Endothelial cell of umbilical vein (primary cell): Measurements from ENCODE around the gene SEMA3E. TPM values are rescaled to one million over a fixed set of nuclear protein-coding genes. Genes with fewer than 3 reads are reported as not detected.

ENCODE experiments used
- BruUV-seq: library from RNA; stranded (reverse); fragments of 400-500 nt; replicated peaks from 2 replicates; lab custom pipeline; 2021; lab: Mats Ljungman, UMichigan
- CTCF ChIA-PET: fragments of 300-600, 350-600 bp; sonication (Branson Sonifier 250); formaldehyde crosslinking; loops from one replicate; lab custom pipeline; 2021; ENCODE audit warnings: antibody characterized with exemption, inconsistent platforms; lab: Charles Lee
- POLR2A ChIA-PET: fragments of 300-600, 350-600 bp; sonication (Branson Sonifier 250); formaldehyde crosslinking; loops from one replicate; lab custom pipeline; 2021; ENCODE audit warnings: antibody characterized with exemption, inconsistent platforms; lab: Charles Lee
- DNase-seq: peaks from one replicate; pipeline ENCODE4 v3.0.0-alpha.2; 2011; ENCODE audit warnings: low read depth, low spot score
- FAIRE-seq: peaks from 2 replicates; lab custom pipeline; 2011; peaks lifted over from hg19 to GRCh38; lab: Jason Lieb, UNC
- H2AFZ ChIP-seq: 2 replicates; pipeline ENCODE4 v1.6.0; 2012; ENCODE audit warnings: low read depth, low read length, control low read depth, inconsistent platforms
- H3K27ac ChIP-seq: 2 replicates; pipeline ENCODE4 v1.5.1; 2011; ENCODE audit warnings: low read depth, mild to moderate bottlenecking, control low read depth, low read length, moderate library complexity; ENCODE audit not compliant: insufficient read depth
- H3K27me3 ChIP-seq, 2 experiments: 2 replicates each; pipeline versions ENCODE4 v1.6.0 to v1.6.1; 2011; ENCODE audit warnings: low read length in 2 of 2, mixed read lengths in 1 of 2; ENCODE audit not compliant: control insufficient read depth in 2 of 2, insufficient read depth in 2 of 2
- H3K36me3 ChIP-seq, 2 experiments: 2 replicates in 1 of 2; 3 replicates in 1 of 2; pipeline ENCODE4 v1.5.1; 2011; ENCODE audit warnings: low read length in 2 of 2, mild to moderate bottlenecking in 1 of 2, moderate library complexity in 1 of 2; ENCODE audit not compliant: control insufficient read depth in 2 of 2, insufficient read depth in 2 of 2; ENCODE audit errors: extremely low read depth in 1 of 2
- H3K4me1 ChIP-seq: 3 replicates; pipeline ENCODE4 v1.5.1; 2011; ENCODE audit warnings: mild to moderate bottlenecking, low read length; ENCODE audit not compliant: control insufficient read depth, insufficient read depth; ENCODE audit errors: extremely low read depth
- H3K4me2 ChIP-seq: 2 replicates; pipeline ENCODE4 v1.6.1; 2011; ENCODE audit warnings: low read length, control low read depth, mixed read lengths; ENCODE audit not compliant: insufficient read depth
- H3K4me3 ChIP-seq, 3 experiments: fragments of 200-600 bp in 1 of 3; sonication (generic), shearing (Covaris generic) in 1 of 3; replicated peaks in 1 of 3; 2 replicates each; pipeline ENCODE4 v1.5.1; 2011 to 2016; ENCODE audit warnings: control low read depth in 3 of 3, low read length in 3 of 3, mild to moderate bottlenecking in 2 of 3, inconsistent platforms in 1 of 3, low read depth in 1 of 3, moderate library complexity in 1 of 3; ENCODE audit not compliant: insufficient read depth in 1 of 3
- H3K79me2 ChIP-seq: 2 replicates; pipeline ENCODE4 v1.6.0; 2012; ENCODE audit warnings: low read length, inconsistent platforms; ENCODE audit not compliant: control insufficient read depth, insufficient read depth
- H3K9ac ChIP-seq: replicated peaks from 2 replicates; pipeline ENCODE3; 2011; ENCODE audit warnings: low read length, control low read depth; ENCODE audit not compliant: insufficient read depth; ENCODE audit errors: extremely low read depth
- H3K9me1 ChIP-seq: replicated peaks from 3 replicates; pipeline ENCODE4 v1.6.0; 2011; ENCODE audit warnings: mild to moderate bottlenecking, low read length; ENCODE audit not compliant: control insufficient read depth, insufficient read depth; ENCODE audit errors: extremely low read depth
- H3K9me3 ChIP-seq: replicated peaks from 2 replicates; pipeline ENCODE4 v1.5.1; 2012; ENCODE audit warnings: low read length, inconsistent platforms; ENCODE audit not compliant: control insufficient read depth, insufficient read depth
- H4K20me1 ChIP-seq: replicated peaks from 2 replicates; pipeline ENCODE3; 2011; ENCODE audit warnings: mild to moderate bottlenecking, low read length; ENCODE audit not compliant: control insufficient read depth, insufficient read depth; ENCODE audit errors: extremely low read depth
- CTCF ChIP-seq, 2 donors: IDR thresholded peaks; 1 replicate in 1 of 2; 2 replicates in 1 of 2; pipeline ENCODE4 v1.5.1; 2011; ENCODE audit warnings: low read length in 2 of 2, mild to moderate bottlenecking in 2 of 2, moderate library complexity in 2 of 2, control low read depth in 1 of 2, inconsistent platforms in 1 of 2, low read depth in 1 of 2; ENCODE audit not compliant: insufficient read depth in 1 of 2; ENCODE audit errors: extremely low read depth in 1 of 2
- EZH2 ChIP-seq: IDR thresholded peaks from 2 replicates; pipeline ENCODE4 v1.6.1; 2012; ENCODE audit warnings: borderline replicate concordance, low read depth, mild to moderate bottlenecking, moderate library complexity, low read length, inconsistent platforms; ENCODE audit not compliant: severe bottlenecking
- FOS ChIP-seq: IDR thresholded peaks from 2 replicates; pipeline ENCODE4 v1.6.1; 2011; ENCODE audit warnings: mild to moderate bottlenecking, low read length, moderate library complexity, borderline replicate concordance; ENCODE audit not compliant: insufficient read depth
- GATA2 ChIP-seq: IDR thresholded peaks from 2 replicates; pipeline ENCODE4 v1.7.0; 2011; ENCODE audit warnings: low read depth, mild to moderate bottlenecking, moderate library complexity, mixed read lengths, low read length; ENCODE audit not compliant: insufficient read length, insufficient read depth
- JUN ChIP-seq: IDR thresholded peaks from 2 replicates; pipeline ENCODE4 v1.6.1; 2011; ENCODE audit warnings: borderline replicate concordance, low read depth; ENCODE audit not compliant: insufficient read length, insufficient read depth
- MAX ChIP-seq: IDR thresholded peaks from 2 replicates; pipeline ENCODE4 v1.6.1; 2011; ENCODE audit not compliant: insufficient read depth, insufficient read length
- MYC ChIP-seq: IDR thresholded peaks from one replicate; pipeline ENCODE4 v1.6.1; 2011; ENCODE audit warnings: mild to moderate bottlenecking, low read depth, low read length
- POLR2A ChIP-seq: IDR thresholded peaks from 2 replicates; pipeline ENCODE4 v1.6.1; 2012; ENCODE audit warnings: low read depth, mild to moderate bottlenecking, control low read depth, low read length
- POLR2AphosphoS5 ChIP-seq: IDR thresholded peaks from 2 replicates; pipeline ENCODE4 v1.6.1; 2012; ENCODE audit warnings: low read depth, mild to moderate bottlenecking, control low read depth, low read length, moderate library complexity; ENCODE audit not compliant: insufficient read depth
- dilution Hi-C: fragments of 300-500 bp; cut with MboI; formaldehyde crosslinking; loops from one replicate; pipeline ENCODE4 v1.15.0; 2019; ENCODE audit warnings: low sequenced_read_pairs; ENCODE audit not compliant: extremely low pct_ligation_motif_present
- intact Hi-C: fragments of 100-400 bp; cut with micrococcal nuclease; formaldehyde crosslinking; loops from one replicate; pipeline ENCODE4 v1.10.0; 2022
- polyA plus RNA-seq, 4 experiments: library from polyadenylated mRNA; depleted of rRNA in 3 of 4; stranded (reverse) in 3 of 4; unstranded in 1 of 4; fragments of >200 nt; gene quantifications; 2 replicates each; pipeline versions ENCODE4 v1.2.1 to v1.2.3, GENCODE V29; 2011 to 2012; ENCODE audit warnings: missing spikeins in 1 of 4
- total RNA-seq: library from RNA; stranded (reverse); gene quantifications from 2 replicates; pipeline ENCODE4 v1.2.3, GENCODE V29; 2021

Gene SEMA3E
- total and polyA plus RNA-seq, 2 donors (not counting 3 experiments of a cell fraction or from before 2014, with no cell fraction given): not detected

DNA sequence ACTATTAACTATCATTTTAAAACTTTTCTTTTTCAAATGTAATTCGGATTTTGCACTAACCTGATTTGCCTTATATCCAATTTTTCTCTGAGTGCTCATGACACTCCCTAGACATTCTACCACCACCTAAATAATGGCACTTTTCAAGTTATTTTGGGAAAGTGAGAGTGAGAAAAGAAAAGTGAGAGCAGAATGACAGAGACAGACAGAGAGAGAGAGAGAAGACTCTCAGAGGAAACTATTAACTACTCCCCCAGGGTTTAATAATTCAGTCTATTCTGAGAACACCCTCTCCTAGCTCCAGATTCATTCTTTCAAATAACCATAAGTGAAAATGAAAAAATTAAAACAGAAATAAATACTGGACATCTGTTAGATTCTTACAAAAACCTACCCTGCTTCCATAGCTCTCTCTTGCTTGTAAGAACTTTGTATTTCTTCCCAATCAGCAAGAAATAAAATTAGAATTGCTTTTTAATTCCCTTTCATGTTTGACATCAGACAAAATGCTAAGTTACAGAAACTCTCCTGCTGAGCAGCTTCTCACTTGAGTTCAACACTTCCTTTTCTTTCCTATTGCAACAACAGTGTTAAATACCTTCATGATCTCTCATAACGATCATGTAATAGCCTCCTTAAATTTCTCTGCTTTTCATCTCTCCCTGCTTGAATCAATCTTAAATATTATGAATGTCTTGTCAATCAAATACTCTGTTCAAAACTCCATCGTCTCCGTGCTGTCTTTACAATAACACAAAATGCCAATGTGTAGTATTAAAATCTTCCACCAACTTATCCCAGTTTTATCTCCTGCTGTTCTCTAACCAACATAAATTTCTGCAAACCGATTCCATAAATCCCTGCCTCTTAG, 191.7 kb downstream of the SEMA3E start:
- Histone ChIP-seq H2AFZ (no peak overlapping the region), H3K4me1 (no peaks in the 10 kb centered on the region), H3K9me1 (no peaks in the 10 kb centered on the region), H3K4me2 (no peak overlapping the region), H3K9me3 (no peaks in the 10 kb centered on the region), H4K20me1 (no peaks in the 10 kb centered on the region), H3K79me2 (no peaks in the 10 kb centered on the region), H3K27ac (no peak overlapping the region), H3K27me3 (no peaks in the 10 kb centered on the region), H3K4me3 (no peak overlapping the region), H3K9ac (no peak overlapping the region), H3K36me3 (no peaks in the 10 kb centered on the region)
- dilution Hi-C loops: no loop called here
- intact Hi-C loops: no loop called here
- ChIA-PET POLR2A (no interaction called here), CTCF (no interaction called here)
- TF ChIP-seq FOS (no peak), POLR2A (no peak), JUN (no peak), EZH2 (no peak), MYC (no peak), MAX (no peak), POLR2AphosphoS5 (no peak), GATA2 (no peak), CTCF (IDR thresholded peaks at IDR 0.05; ENCODE audit: extremely low read depth in 1 of 2, insufficient read depth in 1 of 2, low read depth in 1 of 2, low read length in 2 of 2) (no peak)
- BruUV-seq: no TSS peak
- DNase-seq: no peak
- no peak for FAIRE-seq
